ENCODE measurements around the gene GYG1.
A peak's percentile ranks its signal among the peaks of the same experiment; 100 is the strongest.

GYG1 gene

GRCh38 chr3:148991219-148992026 lies at the start of gene GYG1:
GYG1 (plus strand) TSS chr3:148991540; CDS start chr3:148991641, 101 bp downstream.
- Histone ChIP-seq H3K27me3 (ENCODE audit: low read depth, low read length) (no peaks in the 10 kb centered on the region), H3K36me3 (ENCODE audit: control insufficient read depth in 1 of 2, insufficient read depth in 2 of 2, low read length in 2 of 2) (peaks cover 10 to 11% of the 10 kb centered on the region in 2 donors), H3K4me3 (ENCODE audit: low read depth in 1 of 2, low read length in 2 of 2) (peak within 1 kb of the TSS; percentile 69 to 78), H3K27ac (ENCODE audit: low read length) (peak within 1 kb of the TSS; percentile 71), H3K9me3 (ENCODE audit: control insufficient read depth in 1 of 2, low read length in 2 of 2) (no peaks in the 10 kb centered on the region), H3K4me1 (ENCODE audit: control insufficient read depth in 1 of 2, insufficient read depth in 2 of 2, low read length in 2 of 2) (peaks cover 4 to 10% of the 10 kb centered on the region in 2 donors)

GRCh38 chr3:148943506-148944205 lies 47.7 kb upstream of the GYG1 start:
- H3K9me3 ChIP-seq (ENCODE audit: control insufficient read depth in 1 of 2, low read length in 2 of 2): no peaks in the 10 kb centered on the region
- H3K4me1 ChIP-seq (ENCODE audit: control insufficient read depth in 1 of 2, insufficient read depth in 2 of 2, low read length in 2 of 2): no peaks in the 10 kb centered on the region
- H3K36me3 ChIP-seq (ENCODE audit: control insufficient read depth in 1 of 2, insufficient read depth in 2 of 2, low read length in 2 of 2): no peaks in the 10 kb centered on the region
- H3K4me3 ChIP-seq (ENCODE audit: low read depth in 1 of 2, low read length in 2 of 2): no peak overlapping the region
- H3K27me3 ChIP-seq (ENCODE audit: low read depth, low read length): no peaks in the 10 kb centered on the region
- no peak overlapping the region for H3K27ac ChIP-seq (ENCODE audit: low read length)

- H3K4me3 ChIP-seq (ENCODE audit: low read depth in 1 of 2, low read length in 2 of 2): no peak overlapping the region
- H3K36me3 ChIP-seq (ENCODE audit: control insufficient read depth in 1 of 2, insufficient read depth in 2 of 2, low read length in 2 of 2): no peaks in the 10 kb centered on the region
- no peak overlapping the region for H3K27ac ChIP-seq (ENCODE audit: low read length)
- no peaks in the 10 kb centered on the region for H3K9me3 ChIP-seq (ENCODE audit: control insufficient read depth in 1 of 2, low read length in 2 of 2)
- no peaks in the 10 kb centered on the region for H3K27me3 ChIP-seq (ENCODE audit: low read depth, low read length)
- H3K4me1 ChIP-seq (ENCODE audit: control insufficient read depth in 1 of 2, insufficient read depth in 2 of 2, low read length in 2 of 2): no peaks in the 10 kb centered on the region
Observed at GRCh38 chr3:148945116-148945515, 46.2 kb upstream of the GYG1 start.

DNA sequence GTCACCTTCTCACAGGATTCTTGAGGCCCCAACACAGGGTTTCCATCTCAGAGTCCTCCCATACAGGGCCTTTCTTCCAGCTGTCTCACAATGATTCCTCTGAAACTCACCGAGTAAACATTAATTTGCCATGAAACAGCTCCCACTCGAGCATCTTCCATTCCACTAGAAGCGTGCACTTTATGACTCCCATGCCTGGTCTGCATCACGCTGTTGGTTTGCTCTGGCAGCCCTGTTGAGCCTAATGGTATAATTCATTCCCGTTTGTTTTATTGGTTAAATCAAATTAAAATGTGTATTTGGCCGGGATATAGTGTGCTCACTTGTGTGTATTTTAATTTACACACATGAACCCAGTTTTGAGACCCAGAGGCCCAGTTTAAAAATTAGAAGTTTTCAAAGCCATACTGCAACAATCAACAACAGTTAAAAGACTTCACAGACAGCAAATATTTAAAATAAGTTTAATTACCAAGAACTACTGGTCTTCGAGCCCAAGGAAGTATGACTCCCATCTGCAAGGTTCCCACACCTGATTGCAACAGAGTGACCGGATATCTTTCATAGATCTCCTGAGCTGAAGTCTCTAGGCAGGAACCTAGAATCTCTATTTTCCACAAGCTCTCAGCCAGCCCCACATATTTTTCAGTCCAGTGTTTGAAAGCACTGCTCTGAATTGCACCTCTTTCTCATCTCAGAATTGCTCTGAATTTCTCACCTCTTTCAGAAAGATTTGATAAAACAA lies 42.3 kb upstream of the GYG1 start:
- peaks cover 0 to 3% of the 10 kb centered on the region in 2 donors for H3K9me3 ChIP-seq (ENCODE audit: control insufficient read depth in 1 of 2, low read length in 2 of 2)
- H3K4me3 ChIP-seq (ENCODE audit: low read depth in 1 of 2, low read length in 2 of 2): no peak overlapping the region
- no peaks in the 10 kb centered on the region for H3K36me3 ChIP-seq (ENCODE audit: control insufficient read depth in 1 of 2, insufficient read depth in 2 of 2, low read length in 2 of 2)
- H3K27ac ChIP-seq (ENCODE audit: low read length): no peak overlapping the region
- no peaks in the 10 kb centered on the region for H3K4me1 ChIP-seq (ENCODE audit: control insufficient read depth in 1 of 2, insufficient read depth in 2 of 2, low read length in 2 of 2)
- no peaks in the 10 kb centered on the region for H3K27me3 ChIP-seq (ENCODE audit: low read depth, low read length)

GRCh38 chr3:148950806-148951205 lies 40.5 kb upstream of the GYG1 start:
- no peak overlapping the region for H3K4me3 ChIP-seq (ENCODE audit: low read depth in 1 of 2, low read length in 2 of 2)

DNA sequence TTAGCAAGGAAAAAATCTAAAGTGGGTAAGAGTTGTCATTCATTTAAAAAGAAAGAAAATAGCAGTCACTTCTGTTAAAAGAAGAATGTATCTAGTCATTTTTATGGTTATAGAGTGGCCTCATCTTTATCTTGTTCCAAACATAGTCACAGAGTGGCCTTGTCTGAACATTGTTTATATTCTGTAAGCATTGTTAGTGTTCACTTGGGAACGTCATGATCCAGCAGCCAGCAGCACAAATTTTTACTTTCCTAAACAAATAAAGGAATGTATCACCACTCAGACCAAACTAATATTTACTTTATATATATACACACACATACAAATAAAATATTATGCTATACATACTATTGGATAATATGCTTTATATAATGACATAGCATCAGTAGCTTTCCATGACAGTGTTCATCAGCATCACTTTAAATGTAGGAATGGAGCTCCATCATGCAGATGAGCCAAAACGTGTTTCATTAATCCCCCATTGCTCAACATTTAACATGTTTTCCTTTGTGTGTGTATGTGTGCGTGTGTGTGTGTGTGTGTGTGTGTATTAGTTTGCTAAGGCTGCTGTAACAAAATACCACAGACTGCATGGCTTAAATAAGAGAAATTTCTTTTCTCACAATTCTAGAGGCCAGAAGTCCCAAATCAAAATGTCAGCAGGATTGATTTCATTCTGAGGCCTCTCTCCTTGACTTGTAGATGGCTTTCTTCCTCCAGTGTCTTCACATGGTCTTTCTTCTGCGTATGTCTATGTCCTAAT lies 39.6 kb upstream of the GYG1 start:
- Histone ChIP-seq H3K9me3 (ENCODE audit: control insufficient read depth in 1 of 2, low read length in 2 of 2) (peaks cover 0 to 3% of the 10 kb centered on the region in 2 donors), H3K27ac (ENCODE audit: low read length) (peak overlapping the region; percentile 53), H3K36me3 (ENCODE audit: control insufficient read depth in 1 of 2, insufficient read depth in 2 of 2, low read length in 2 of 2) (no peaks in the 10 kb centered on the region), H3K27me3 (ENCODE audit: low read depth, low read length) (no peaks in the 10 kb centered on the region), H3K4me3 (ENCODE audit: low read depth in 1 of 2, low read length in 2 of 2) (no peak overlapping the region), H3K4me1 (ENCODE audit: control insufficient read depth in 1 of 2, insufficient read depth in 2 of 2, low read length in 2 of 2) (peaks cover 4 to 6% of the 10 kb centered on the region in 2 donors)

More at GRCh38 chr3:148950806-148951205, 40.5 kb upstream of the GYG1 start:
- Histone ChIP-seq H3K9me3 (ENCODE audit: control insufficient read depth in 1 of 2, low read length in 2 of 2) (peaks cover 0 to 3% of the 10 kb centered on the region in 2 donors), H3K27me3 (ENCODE audit: low read depth, low read length) (no peaks in the 10 kb centered on the region), H3K4me1 (ENCODE audit: control insufficient read depth in 1 of 2, insufficient read depth in 2 of 2, low read length in 2 of 2) (peaks cover 0 to under 1% of the 10 kb centered on the region in 2 donors), H3K27ac (ENCODE audit: low read length) (peak overlapping the region; percentile 53), H3K36me3 (ENCODE audit: control insufficient read depth in 1 of 2, insufficient read depth in 2 of 2, low read length in 2 of 2) (no peaks in the 10 kb centered on the region)

DNA sequence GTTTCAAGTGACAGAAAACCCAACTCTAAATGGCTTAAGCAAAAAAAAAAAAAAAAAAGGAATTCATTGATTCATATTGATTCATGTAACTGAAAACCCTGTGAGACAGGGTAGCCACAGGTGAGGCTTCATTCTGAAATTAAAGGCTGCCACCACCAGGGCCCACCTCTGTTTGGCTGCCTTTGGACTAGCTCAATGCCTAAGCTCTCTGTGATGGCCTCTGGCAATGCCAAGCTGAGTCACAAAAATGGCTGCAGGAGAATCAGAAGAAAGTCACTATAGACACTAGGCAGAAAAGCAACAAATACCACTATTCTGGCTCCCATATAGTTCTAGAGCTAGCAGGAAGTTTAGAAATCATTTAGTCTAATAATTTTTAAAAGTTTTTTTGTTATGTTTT lies 38.2 kb upstream of the GYG1 start:
- Histone ChIP-seq H3K36me3 (ENCODE audit: control insufficient read depth in 1 of 2, insufficient read depth in 2 of 2, low read length in 2 of 2) (no peaks in the 10 kb centered on the region), H3K4me3 (ENCODE audit: low read depth in 1 of 2, low read length in 2 of 2) (no peak overlapping the region), H3K9me3 (ENCODE audit: control insufficient read depth in 1 of 2, low read length in 2 of 2) (peaks cover 0 to 3% of the 10 kb centered on the region in 2 donors), H3K27ac (ENCODE audit: low read length) (no peak overlapping the region), H3K4me1 (ENCODE audit: control insufficient read depth in 1 of 2, insufficient read depth in 2 of 2, low read length in 2 of 2) (peaks cover 4 to 6% of the 10 kb centered on the region in 2 donors), H3K27me3 (ENCODE audit: low read depth, low read length) (no peaks in the 10 kb centered on the region)

GRCh38 chr3:148954981-148955380 lies 36.4 kb upstream of the GYG1 start:
- Histone ChIP-seq H3K4me1 (ENCODE audit: control insufficient read depth in 1 of 2, insufficient read depth in 2 of 2, low read length in 2 of 2) (peaks cover 4 to 6% of the 10 kb centered on the region in 2 donors), H3K27me3 (ENCODE audit: low read depth, low read length) (no peaks in the 10 kb centered on the region), H3K4me3 (ENCODE audit: low read depth in 1 of 2, low read length in 2 of 2) (no peak overlapping the region), H3K36me3 (ENCODE audit: control insufficient read depth in 1 of 2, insufficient read depth in 2 of 2, low read length in 2 of 2) (no peaks in the 10 kb centered on the region), H3K9me3 (ENCODE audit: control insufficient read depth in 1 of 2, low read length in 2 of 2) (peaks cover 0 to 3% of the 10 kb centered on the region in 2 donors), H3K27ac (ENCODE audit: low read length) (peak overlapping the region; percentile 48)

- Histone ChIP-seq H3K4me3 (ENCODE audit: low read depth in 1 of 2, low read length in 2 of 2) (no peak overlapping the region), H3K27ac (ENCODE audit: low read length) (peak overlapping the region; percentile 78), H3K9me3 (ENCODE audit: control insufficient read depth in 1 of 2, low read length in 2 of 2) (peaks cover 0 to 3% of the 10 kb centered on the region in 2 donors)
Observed at GRCh38 chr3:148955544-148956346, 35.6 kb upstream of the GYG1 start.

GRCh38 chr3:148957586-148957985 lies 33.8 kb upstream of the GYG1 start:
- no peak overlapping the region for H3K27ac ChIP-seq (ENCODE audit: low read length)
- no peaks in the 10 kb centered on the region for H3K27me3 ChIP-seq (ENCODE audit: low read depth, low read length)
- H3K4me3 ChIP-seq (ENCODE audit: low read depth in 1 of 2, low read length in 2 of 2): no peak overlapping the region
- H3K4me1 ChIP-seq (ENCODE audit: control insufficient read depth in 1 of 2, insufficient read depth in 2 of 2, low read length in 2 of 2): peaks cover 4 to 6% of the 10 kb centered on the region in 2 donors
- no peaks in the 10 kb centered on the region for H3K36me3 ChIP-seq (ENCODE audit: control insufficient read depth in 1 of 2, insufficient read depth in 2 of 2, low read length in 2 of 2)
- no peaks in the 10 kb centered on the region for H3K9me3 ChIP-seq (ENCODE audit: control insufficient read depth in 1 of 2, low read length in 2 of 2)

More at GRCh38 chr3:148955544-148956346, 35.6 kb upstream of the GYG1 start:
- H3K27me3 ChIP-seq (ENCODE audit: low read depth, low read length): no peaks in the 10 kb centered on the region
- no peaks in the 10 kb centered on the region for H3K36me3 ChIP-seq (ENCODE audit: control insufficient read depth in 1 of 2, insufficient read depth in 2 of 2, low read length in 2 of 2)
- peaks cover 4 to 6% of the 10 kb centered on the region in 2 donors for H3K4me1 ChIP-seq (ENCODE audit: control insufficient read depth in 1 of 2, insufficient read depth in 2 of 2, low read length in 2 of 2)

Measured in muscle layer of duodenum (tissue), 2 donors.